DMS 273 treated with DMSO at 0.1 percent for 48 hours (cell line): Measurements from ENCODE around the gene ZNF3.
A peak's percentile ranks its signal among the peaks of the same experiment; 100 is the strongest.
"Not testable (repeated sequence)": the region's sequence is repeated elsewhere in the genome, so short reads cannot be mapped to it uniquely, and the experiment has no call there.

Experiments used
- DNase-seq: peaks from one replicate; lab custom pipeline; 2025; lab: John Stamatoyannopoulos, UW

The ZNF3 gene

DNA sequence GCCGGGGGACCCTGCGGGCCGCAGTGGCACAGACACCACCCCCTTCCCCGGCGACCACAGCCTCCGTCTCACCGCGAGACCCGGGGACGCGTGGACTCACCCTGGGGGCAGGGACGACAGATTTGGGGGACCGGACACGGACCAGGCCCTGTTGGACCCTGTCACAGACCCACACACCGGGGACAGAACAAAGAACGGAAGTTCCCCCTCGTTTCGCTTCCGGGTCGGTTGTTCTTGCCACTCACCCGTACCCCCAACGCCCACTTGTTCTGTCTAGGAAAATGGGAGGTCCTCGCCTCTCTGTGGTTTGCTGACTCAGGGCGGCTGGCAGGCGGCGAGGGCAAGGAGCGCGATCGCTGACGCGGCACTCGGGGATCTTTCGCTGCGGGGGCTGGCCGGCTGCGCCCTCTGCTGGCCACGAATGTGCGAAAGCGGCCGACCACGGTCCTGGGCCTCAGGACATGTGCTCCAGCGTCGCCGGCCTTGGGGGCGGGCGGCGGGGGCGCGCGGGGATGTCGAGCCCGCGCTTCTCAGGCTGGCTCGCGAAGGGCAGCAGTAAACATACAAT is at the start of gene ZNF3:
Gene ZNF3 (minus strand): TSS at position 189 of the 568 bp plus-strand sequence. CDS start 4,366 bp downstream, outside the sequence.
- DNase-seq, result peak; percentile 98

- peak; percentile 18 for DNase-seq
Measured at GRCh38 chr7:100130608-100131453, 49.3 kb upstream of the ZNF3 start.

- not testable (repeated sequence) for DNase-seq
Measured at GRCh38 chr7:100130220-100130607, 48.7 kb upstream of the ZNF3 start.

DNA sequence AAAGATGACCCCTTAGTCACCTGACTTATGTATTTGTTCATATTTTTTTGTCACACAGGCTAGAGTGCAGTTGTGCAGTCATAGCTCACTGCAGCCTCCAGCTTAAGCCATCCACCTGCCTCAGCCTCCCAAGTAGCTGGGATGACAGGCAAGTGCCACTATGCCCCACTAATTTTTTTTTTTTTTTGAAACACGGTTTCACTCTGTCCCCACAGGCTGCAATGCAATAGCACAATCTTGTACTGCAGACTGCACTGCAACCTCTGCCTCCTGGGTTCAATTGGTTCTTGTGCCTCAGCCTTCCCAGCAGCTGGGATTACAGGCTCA is 47.1 kb upstream of the ZNF3 start:
- DNase-seq, result no peak

GRCh38 chr7:100127866-100128636 is 46.5 kb upstream of the ZNF3 start:
- DNase-seq, result no peak

DNA sequence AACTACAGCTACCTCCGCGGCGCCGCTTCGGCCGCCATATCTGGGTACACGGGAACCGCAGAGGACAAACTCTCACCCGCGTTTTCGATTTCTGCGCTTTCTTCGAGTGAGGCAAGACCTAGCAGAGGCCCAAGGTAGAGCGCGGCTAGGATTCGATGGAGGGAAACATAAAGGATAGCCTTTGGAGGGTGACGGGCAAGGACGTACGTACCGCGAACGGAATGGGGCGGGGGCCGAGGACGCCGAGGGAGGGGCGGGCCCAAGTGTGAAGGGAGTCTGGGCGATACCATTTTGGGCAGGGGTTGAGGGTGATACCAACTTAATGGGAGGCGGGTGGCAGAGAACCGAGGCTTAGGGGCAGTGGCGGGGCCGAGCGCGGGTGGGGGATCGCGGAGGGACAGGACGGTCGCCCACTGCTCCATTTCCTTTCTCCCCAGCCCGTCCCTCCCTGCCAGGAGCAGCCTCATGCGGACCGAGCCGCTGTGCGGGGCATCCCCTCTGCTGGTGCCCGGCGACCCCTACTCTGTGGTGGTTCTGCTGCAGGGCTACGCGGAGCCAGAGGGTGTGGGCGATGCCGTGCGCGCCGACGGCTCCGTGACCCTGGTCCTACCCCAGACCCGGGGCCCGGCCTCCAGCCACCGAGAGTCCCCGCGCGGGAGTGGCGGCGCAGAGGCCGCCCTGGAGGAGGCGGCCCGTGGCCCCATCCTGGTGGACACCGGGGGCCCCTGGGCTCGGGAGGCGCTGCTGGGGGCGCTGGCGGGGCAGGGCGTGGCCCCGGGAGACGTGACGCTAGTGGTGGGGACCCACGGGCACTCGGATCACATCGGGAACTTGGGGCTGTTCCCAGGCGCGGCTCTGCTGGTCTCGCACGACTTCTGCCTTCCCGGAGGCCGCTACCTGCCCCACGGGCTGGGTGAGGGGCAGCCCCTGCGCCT is 45.7 kb upstream of the ZNF3 start, which contains the start of gene MBLAC1:
Gene MBLAC1 (plus strand): TSS at position 37 of the 935 bp plus-strand sequence. CDS start 429 bp downstream, at position 466.
- DNase-seq, result peak; percentile 95

- DNase-seq, result no peak
Measured at GRCh38 chr7:100126239-100126930, 44.9 kb upstream of the ZNF3 start.

DNA sequence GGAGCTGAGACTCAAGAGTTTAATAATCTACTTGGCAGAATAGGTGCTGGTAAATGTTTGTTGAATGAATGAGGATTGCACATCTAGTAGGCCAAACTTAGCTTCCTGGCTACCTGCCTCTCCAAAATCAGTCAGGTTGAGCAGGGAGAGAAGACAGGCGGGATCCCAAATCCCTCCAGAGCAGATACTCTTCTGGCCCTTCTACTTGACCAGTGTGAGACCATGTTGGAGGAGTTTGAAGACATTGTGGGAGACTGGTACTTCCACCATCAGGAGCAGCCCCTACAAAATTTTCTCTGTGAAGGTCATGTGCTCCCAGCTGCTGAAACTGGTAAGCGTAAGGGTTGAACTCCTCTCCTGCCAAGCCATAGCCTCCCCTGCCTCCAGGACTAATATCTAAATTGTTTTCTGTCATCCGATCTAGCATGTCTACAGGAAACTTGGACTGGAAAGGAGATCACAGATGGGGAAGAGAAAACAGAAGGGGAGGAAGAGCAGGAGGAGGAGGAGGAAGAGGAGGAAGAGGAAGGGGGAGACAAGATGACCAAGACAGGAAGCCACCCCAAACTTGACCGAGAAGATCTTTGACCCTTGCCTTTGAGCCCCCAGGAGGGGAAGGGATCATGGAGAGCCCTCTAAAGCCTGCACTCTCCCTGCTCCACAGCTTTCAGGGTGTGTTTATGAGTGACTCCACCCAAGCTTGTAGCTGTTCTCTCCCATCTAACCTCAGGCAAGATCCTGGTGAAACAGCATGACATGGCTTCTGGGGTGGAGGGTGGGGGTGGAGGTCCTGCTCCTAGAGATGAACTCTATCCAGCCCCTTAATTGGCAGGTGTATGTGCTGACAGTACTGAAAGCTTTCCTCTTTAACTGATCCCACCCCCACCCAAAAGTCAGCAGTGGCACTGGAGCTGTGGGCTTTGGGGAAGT is 43.0 kb upstream of the ZNF3 start:
- DNase-seq, result no peak

DNA sequence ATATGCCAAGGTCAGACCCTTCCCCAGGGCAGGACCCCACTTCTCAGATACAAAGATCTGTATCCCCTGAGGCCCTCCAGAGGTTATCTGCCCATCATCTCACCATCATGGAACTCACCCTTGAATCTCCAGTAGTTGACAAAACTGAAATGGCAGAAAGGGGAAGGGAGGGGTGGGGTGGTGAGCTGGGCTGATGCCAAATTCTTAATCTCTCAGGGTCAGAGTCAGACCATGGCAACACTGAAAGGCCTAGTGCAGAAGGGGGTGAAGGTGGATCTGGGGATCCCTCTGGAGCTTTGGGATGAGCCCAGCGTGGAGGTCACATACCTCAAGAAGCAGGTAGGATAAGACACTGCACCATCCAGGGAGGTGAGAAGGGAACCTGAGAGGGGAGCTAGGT is 41.0 kb upstream of the ZNF3 start:
- DNase-seq, result no peak

DNA sequence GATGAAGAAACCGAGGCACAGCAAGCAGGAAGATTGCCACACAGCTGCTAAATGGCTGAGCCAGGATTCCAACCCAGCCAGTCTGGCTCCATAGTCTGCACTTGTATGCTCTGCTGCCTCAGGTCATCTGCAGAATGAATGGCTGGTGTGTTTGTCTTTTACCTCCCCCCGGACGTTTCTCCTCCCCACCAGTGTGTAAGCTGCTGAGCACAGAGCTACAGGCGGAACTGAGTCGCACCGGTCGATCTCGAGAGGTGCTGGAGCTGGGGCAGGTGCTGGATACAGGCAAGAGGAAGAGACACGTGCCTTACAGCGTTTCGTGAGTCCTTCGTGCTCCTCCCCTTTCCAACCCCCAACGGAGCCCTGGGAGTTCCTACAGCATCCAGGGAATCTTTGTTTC is 40.5 kb upstream of the ZNF3 start:
- DNase-seq, result no peak

- DNase-seq, result no peak
Measured at GRCh38 chr7:100120733-100121036, 39.2 kb upstream of the ZNF3 start.

DNA sequence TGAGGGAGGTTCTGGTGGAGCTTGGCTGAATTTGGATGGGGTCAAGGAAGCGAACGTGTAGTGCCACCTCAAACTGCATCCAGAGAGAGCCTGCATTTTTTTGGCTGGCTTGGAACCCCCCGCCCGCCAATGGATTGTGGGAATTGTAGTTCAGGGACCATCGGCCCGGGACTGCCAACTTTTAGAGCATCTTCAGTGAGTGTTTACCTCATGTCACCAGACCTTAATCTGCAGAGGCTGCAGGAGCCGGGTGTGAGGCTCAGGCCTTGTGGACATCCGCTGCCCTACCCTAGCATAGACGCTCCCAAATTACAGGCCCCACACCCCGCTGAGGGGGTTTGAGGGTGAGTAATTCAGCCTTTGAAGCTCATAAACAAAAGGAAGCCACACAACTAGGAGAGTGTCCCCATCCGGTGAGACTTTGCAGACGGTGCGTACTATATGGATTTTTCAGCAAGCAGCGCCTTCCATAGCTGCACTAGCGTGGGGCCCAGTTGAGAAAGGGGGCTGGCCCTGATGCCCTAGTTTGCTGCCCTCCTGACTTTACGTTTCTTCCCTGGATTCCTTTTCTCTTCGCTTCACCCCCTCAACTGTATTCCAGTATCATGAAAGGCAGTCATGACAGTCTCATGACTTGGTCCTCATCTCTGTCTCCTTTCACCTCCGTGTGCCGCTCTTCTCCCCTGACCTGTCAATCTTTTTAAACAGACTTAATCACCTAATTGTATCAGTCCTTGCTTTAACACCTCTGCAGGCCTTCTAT is 38.6 kb upstream of the ZNF3 start:
- DNase-seq, result peak; percentile 78

DNA sequence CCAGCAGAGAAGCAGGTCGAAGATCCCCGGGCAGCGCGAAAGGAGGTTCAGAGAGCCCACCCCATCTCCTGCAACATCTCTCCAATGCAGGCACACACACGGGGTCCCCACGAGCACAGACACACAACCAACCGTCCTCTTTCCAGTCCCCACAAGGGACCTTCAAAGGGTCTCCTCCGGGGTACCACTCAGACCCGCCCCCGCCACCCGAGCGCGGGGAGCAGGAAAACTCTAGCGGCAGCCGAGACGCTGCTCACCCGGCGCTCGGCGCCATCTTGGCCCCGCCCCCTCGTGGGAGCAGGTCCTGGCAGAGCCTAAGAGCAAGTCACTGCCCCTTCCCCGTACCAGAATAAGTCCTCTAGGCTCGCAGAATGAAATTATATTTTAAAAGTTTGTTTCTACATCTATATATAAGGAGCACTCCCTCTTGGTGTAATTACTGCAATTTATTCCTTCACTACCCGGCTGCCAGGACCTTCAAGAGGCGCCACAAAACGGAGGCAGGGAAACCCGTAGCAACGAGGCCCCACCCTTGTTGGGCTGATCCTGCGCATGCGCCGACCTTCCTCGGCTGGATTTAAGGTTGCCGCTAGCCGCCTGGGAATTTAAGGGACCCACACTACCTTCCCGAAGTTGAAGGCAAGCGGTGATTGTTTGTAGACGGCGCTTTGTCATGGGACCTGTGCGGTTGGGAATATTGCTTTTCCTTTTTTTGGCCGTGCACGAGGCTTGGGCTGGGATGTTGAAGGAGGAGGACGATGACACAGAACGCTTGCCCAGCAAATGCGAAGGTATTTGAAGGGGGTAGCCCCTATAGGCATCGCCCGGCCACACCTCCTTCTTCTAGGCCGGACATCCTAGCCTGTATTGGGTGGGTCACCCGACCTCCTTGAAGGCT is 37.8 kb upstream of the ZNF3 start, which contains the start of the genes CNPY4 and TAF6:
Gene CNPY4 (plus strand): TSS at position 563 of the 898 bp plus-strand sequence. CDS start 111 bp downstream, at position 674.
Gene TAF6 (minus strand): TSS at position 287 of the 898 bp plus-strand sequence. CDS start 5,149 bp downstream, outside the sequence.
- DNase-seq, result peak; percentile 97

DNA sequence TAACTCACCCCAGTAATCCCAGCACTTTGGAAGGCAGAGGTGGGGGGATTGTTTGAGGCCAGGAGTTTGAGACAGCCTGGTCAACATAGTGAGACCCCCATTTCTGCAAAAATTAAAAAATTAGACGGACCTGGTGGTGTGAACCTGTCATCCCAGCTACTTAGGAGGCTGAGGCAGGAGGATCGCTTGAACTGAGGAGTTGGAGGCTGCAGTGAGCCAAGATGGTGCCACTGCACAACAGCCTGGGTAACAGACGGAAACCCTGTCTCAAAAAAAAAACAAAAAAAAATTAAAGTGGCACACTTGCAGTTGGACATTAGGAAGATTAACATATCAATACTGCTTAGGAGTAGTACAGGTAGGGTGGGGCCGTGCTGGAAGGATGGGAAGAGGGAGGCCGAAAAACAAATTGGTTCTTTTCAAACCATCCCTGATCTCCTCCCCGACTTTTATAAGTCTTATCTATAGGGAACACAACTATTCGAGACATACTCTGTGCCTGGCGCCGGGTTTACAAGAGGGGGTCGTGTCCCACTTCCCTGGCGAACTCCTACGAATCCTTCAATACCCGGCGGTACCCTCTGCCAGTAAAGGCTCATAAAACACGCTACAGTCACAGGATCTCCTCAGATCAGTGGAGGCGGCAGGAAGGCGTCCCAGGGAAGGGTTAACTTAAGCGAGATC is 37.0 kb upstream of the ZNF3 start:
- DNase-seq, result no peak

DNA sequence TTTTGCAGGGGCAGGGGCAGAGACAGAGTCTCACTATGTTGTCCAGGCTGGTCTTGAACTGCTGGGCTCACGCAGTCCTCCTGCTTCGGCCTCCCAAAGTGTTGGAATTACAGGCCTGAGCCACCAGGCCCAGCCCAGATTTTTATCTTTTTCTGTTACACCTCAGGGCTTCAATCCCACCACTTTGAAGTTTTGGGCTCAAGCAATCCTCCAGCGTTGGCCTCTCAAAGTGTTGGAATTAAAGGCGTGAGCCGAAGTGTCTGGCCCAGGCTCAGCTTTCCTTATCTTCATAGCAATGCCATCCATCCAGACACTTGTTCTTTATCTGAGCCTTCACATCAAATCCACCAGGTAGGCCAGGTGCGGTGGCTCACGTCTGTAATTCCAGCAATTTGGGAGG is 33.5 kb upstream of the ZNF3 start:
- DNase-seq, result no peak

DNA sequence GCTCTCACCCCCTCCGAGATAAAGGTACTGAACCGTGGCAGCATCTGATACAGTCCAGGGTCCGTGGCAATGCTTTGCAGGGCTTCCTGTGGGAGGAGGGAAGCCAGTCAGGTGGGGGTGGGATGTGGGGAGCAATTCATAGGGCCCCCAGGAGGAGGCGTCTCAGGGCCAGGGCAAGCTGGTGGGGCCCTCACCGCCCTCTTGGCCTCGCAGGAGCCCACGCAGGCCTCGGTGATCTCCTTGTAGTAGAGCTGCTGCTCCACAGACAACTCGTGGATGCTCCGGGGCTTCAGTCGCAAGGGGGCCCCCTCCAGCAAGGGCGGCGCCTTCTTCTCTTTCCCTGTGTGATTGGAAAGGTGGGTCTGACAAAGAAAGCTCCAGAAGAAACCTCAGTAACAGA is 30.4 kb upstream of the ZNF3 start:
- DNase-seq, result no peak

GRCh38 chr7:100111156-100111555 is 29.6 kb upstream of the ZNF3 start:
- no peak for DNase-seq
